NCI-H1930 (cell line): ENCODE data around the gene HES6.
A peak's percentile ranks its signal among the peaks of the same experiment; 100 is the strongest.
"Not testable (repeated sequence)": the region's sequence is repeated elsewhere in the genome, so short reads cannot be mapped to it uniquely, and the experiment has no call there.

Source experiments
- DNase-seq, 2 experiments: peaks; one replicate each; lab custom pipeline; 2025; lab: John Stamatoyannopoulos, UW

Gene HES6

GRCh38 chr2:238239863-238240756 lies at the start of gene HES6:
Gene HES6, minus strand, starts transcription at chr2:238240038. Its CDS starts 133 bp downstream, at chr2:238239905.
- DNase-seq = peak; percentile 82 to 93

- no peak for DNase-seq
Observed at GRCh38 chr2:238289574-238289973, 49.7 kb upstream of the HES6 start.

- peak; percentile 97 for DNase-seq
Observed at GRCh38 chr2:238288650-238289573, 49.1 kb upstream of the HES6 start.

- DNase-seq = no peak
Observed at GRCh38 chr2:238287737-238288649, 48.2 kb upstream of the HES6 start, which contains the start of gene PER2. Gene PER2, minus strand, starts transcription at chr2:238288610. Its CDS starts 10,674 bp downstream, at chr2:238277936.

GRCh38 chr2:238286987-238287736 lies 47.3 kb upstream of the HES6 start:
- no peak for DNase-seq

- no peak for DNase-seq
Observed at GRCh38 chr2:238286551-238286950, 46.7 kb upstream of the HES6 start.

- no peak for DNase-seq
Observed at GRCh38 chr2:238286095-238286494, 46.3 kb upstream of the HES6 start.

GRCh38 chr2:238285653-238286082 lies 45.8 kb upstream of the HES6 start:
- DNase-seq = no peak

GRCh38 chr2:238284802-238285515 lies 45.1 kb upstream of the HES6 start:
- DNase-seq = no peak

- DNase-seq = no peak
Observed at GRCh38 chr2:238282861-238283738, 43.3 kb upstream of the HES6 start.

GRCh38 chr2:238281826-238282480 lies 42.1 kb upstream of the HES6 start:
- no peak for DNase-seq

- no peak for DNase-seq
Observed at GRCh38 chr2:238280083-238280825, 40.4 kb upstream of the HES6 start.

GRCh38 chr2:238279324-238279682 lies 39.5 kb upstream of the HES6 start:
- no peak for DNase-seq

- no peak for DNase-seq
Observed at GRCh38 chr2:238278626-238279323, 38.9 kb upstream of the HES6 start.

GRCh38 chr2:238277695-238278094 lies 37.9 kb upstream of the HES6 start:
- no peak for DNase-seq

GRCh38 chr2:238274152-238274865 lies 34.5 kb upstream of the HES6 start:
- DNase-seq = no peak

- not testable (repeated sequence) for DNase-seq
Observed at GRCh38 chr2:238273433-238273832, 33.6 kb upstream of the HES6 start.
